Tibial nerve (tissue), 4 donors: ENCODE results near the gene CDK6.

Experiments used
- EP300 ChIP-seq, 2 donors: sonication (generic); formaldehyde crosslinking; IDR thresholded peaks; one replicate each; pipeline ENCODE4 v1.6.1; 2017; ENCODE audit warnings: antibody characterized with exemption in 2 of 2, mild to moderate bottlenecking in 1 of 2
- POLR2A ChIP-seq, 2 donors: fragments of 450-650 bp; IDR thresholded peaks; one replicate each; pipeline ENCODE4 v1.6.1; 2017; ENCODE audit warnings: antibody characterized with exemption in 2 of 2, mild to moderate bottlenecking in 2 of 2, moderate library complexity in 2 of 2
- TF ChIP-seq, protein P1 (sequence below), 5 experiments: fragments of 200-600 bp in 3 of 5; fragments of 450-650 bp in 2 of 5; sonication (generic) in 3 of 5; IDR thresholded peaks; one replicate each; pipeline ENCODE4 v1.5.1; 2016 to 2019; ENCODE audit warnings: antibody characterized with exemption in 5 of 5, mild to moderate bottlenecking in 3 of 5, moderate library complexity in 2 of 5

DNA sequence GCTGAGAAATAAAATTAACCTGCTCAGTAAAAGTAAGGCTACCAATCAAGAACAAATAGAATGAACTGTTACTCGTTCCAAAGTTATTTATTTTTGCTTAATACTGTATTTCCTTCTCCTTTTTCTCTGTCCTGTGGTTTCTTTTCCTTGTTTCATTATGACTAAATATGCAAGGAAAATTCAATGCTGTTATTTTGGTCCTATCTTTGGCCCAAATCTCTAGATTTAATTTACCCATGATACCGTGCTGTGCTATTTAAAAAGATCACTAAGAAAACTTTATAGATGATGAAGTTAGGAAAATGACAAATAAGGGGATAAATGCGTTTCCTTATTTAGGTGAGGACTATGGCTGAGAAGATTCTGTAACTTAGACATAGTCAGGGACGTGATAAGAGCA, 200.8 kb downstream of the CDK6 start:
- TF ChIP-seq, protein P1, sequence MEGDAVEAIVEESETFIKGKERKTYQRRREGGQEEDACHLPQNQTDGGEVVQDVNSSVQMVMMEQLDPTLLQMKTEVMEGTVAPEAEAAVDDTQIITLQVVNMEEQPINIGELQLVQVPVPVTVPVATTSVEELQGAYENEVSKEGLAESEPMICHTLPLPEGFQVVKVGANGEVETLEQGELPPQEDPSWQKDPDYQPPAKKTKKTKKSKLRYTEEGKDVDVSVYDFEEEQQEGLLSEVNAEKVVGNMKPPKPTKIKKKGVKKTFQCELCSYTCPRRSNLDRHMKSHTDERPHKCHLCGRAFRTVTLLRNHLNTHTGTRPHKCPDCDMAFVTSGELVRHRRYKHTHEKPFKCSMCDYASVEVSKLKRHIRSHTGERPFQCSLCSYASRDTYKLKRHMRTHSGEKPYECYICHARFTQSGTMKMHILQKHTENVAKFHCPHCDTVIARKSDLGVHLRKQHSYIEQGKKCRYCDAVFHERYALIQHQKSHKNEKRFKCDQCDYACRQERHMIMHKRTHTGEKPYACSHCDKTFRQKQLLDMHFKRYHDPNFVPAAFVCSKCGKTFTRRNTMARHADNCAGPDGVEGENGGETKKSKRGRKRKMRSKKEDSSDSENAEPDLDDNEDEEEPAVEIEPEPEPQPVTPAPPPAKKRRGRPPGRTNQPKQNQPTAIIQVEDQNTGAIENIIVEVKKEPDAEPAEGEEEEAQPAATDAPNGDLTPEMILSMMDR (IDR thresholded peaks at IDR 0.05) = no peak
- TF ChIP-seq EP300 (IDR thresholded peaks at IDR 0.05) (no peak), POLR2A (IDR thresholded peaks at IDR 0.05) (no peak)
